ENCODE data around the gene CADPS.

The CADPS gene

GRCh38 chr3:62365391-62366125 is 509.7 kb downstream of the CADPS start:
- TF ChIP-seq GATA3 (IDR thresholded peaks at IDR 0.05; ENCODE audit: low read depth, low read length) (no peak), GATA2 (IDR thresholded peaks at IDR 0.05; ENCODE audit: low read depth, low read length) (no peak)

GRCh38 chr3:62364191-62364590 is 511.0 kb downstream of the CADPS start:
- TF ChIP-seq GATA3 (IDR thresholded peaks at IDR 0.05; ENCODE audit: low read depth, low read length) = no peak
- TF ChIP-seq GATA2 (IDR thresholded peaks at IDR 0.05; ENCODE audit: low read depth, low read length) = no peak

- TF ChIP-seq GATA2 (IDR thresholded peaks at IDR 0.05; ENCODE audit: low read depth, low read length) (no peak), GATA3 (IDR thresholded peaks at IDR 0.05; ENCODE audit: low read depth, low read length) (no peak)
These were observed 511.9 kb downstream of the CADPS start for GRCh38 chr3:62363275-62363674.

GRCh38 chr3:62361824-62362223 is 513.4 kb downstream of the CADPS start:
- no peak for TF ChIP-seq GATA3 (IDR thresholded peaks at IDR 0.05; ENCODE audit: low read depth, low read length)
- TF ChIP-seq GATA2 (IDR thresholded peaks at IDR 0.05; ENCODE audit: low read depth, low read length) = no peak

- TF ChIP-seq GATA2 (IDR thresholded peaks at IDR 0.05; ENCODE audit: low read depth, low read length) = no peak
- TF ChIP-seq GATA3 (IDR thresholded peaks at IDR 0.05; ENCODE audit: low read depth, low read length) = no peak
These were observed 514.0 kb downstream of the CADPS start for GRCh38 chr3:62361261-62361660.

GRCh38 chr3:62359531-62359930 is 515.7 kb downstream of the CADPS start:
- TF ChIP-seq GATA2 (IDR thresholded peaks at IDR 0.05; ENCODE audit: low read depth, low read length) (no peak), GATA3 (IDR thresholded peaks at IDR 0.05; ENCODE audit: low read depth, low read length) (no peak)

- no peak for TF ChIP-seq GATA2 (IDR thresholded peaks at IDR 0.05; ENCODE audit: low read depth, low read length)
- TF ChIP-seq GATA3 (IDR thresholded peaks at IDR 0.05; ENCODE audit: low read depth, low read length) = no peak
These were observed 518.9 kb downstream of the CADPS start for GRCh38 chr3:62356356-62356755.

GRCh38 chr3:62355703-62356102 is 519.5 kb downstream of the CADPS start:
- no peak for TF ChIP-seq GATA3 (IDR thresholded peaks at IDR 0.05; ENCODE audit: low read depth, low read length)
- no peak for TF ChIP-seq GATA2 (IDR thresholded peaks at IDR 0.05; ENCODE audit: low read depth, low read length)

Data from SH-SY5Y (cell line).